Stimulated activated CD8-positive, alpha-beta memory T cell treated with anti-CD3 and anti-CD28 coated beads, Interleukin-7, amount 100 ng/mL, for 24 hours (primary cell): ENCODE results near the gene BCL6.

Source experiments
- DNase-seq: peaks from one replicate; pipeline ENCODE4 v3.0.0-alpha.2; 2020; ENCODE audit warnings: low read depth

The BCL6 gene

GRCh38 chr3:187738331-187739093 lies 6.8 kb downstream of the BCL6 start:
- no peak for DNase-seq

GRCh38 chr3:187738071-187738330 lies 7.3 kb downstream of the BCL6 start:
- no peak for DNase-seq

GRCh38 chr3:187737368-187738070 lies 7.7 kb downstream of the BCL6 start:
- no peak for DNase-seq

- DNase-seq = no peak
Measured at GRCh38 chr3:187737006-187737367, 8.3 kb downstream of the BCL6 start.

- DNase-seq = no peak
Measured at GRCh38 chr3:187736418-187736871, 8.8 kb downstream of the BCL6 start.

- no peak for DNase-seq
Measured at GRCh38 chr3:187735837-187736236, 9.4 kb downstream of the BCL6 start.

GRCh38 chr3:187735383-187735782 lies 9.9 kb downstream of the BCL6 start:
- no peak for DNase-seq

GRCh38 chr3:187734841-187735240 lies 10.4 kb downstream of the BCL6 start:
- DNase-seq = no peak

GRCh38 chr3:187733371-187733770 lies 11.9 kb downstream of the BCL6 start:
- no peak for DNase-seq

GRCh38 chr3:187729598-187729997 lies 15.7 kb downstream of the BCL6 start:
- DNase-seq = no peak

GRCh38 chr3:187728940-187729583 lies 16.2 kb downstream of the BCL6 start:
- DNase-seq = no peak

GRCh38 chr3:187728248-187728647 lies 17.0 kb downstream of the BCL6 start:
- DNase-seq = no peak

GRCh38 chr3:187726564-187726963 lies 18.7 kb downstream of the BCL6 start:
- DNase-seq = no peak

GRCh38 chr3:187725653-187726370 lies 19.5 kb downstream of the BCL6 start:
- no peak for DNase-seq

GRCh38 chr3:187725224-187725623 lies 20.0 kb downstream of the BCL6 start:
- no peak for DNase-seq

GRCh38 chr3:187722206-187722612 lies 23.1 kb downstream of the BCL6 start:
- DNase-seq = no peak

GRCh38 chr3:187721055-187721454 lies 24.2 kb downstream of the BCL6 start:
- DNase-seq = no peak

- no peak for DNase-seq
Measured at GRCh38 chr3:187720337-187720670, 25.0 kb downstream of the BCL6 start.

GRCh38 chr3:187719628-187720336 lies 25.5 kb downstream of the BCL6 start:
- no peak for DNase-seq

GRCh38 chr3:187718802-187719201 lies 26.5 kb downstream of the BCL6 start:
- DNase-seq = no peak

GRCh38 chr3:187717572-187717971 lies 27.7 kb downstream of the BCL6 start:
- no peak for DNase-seq

GRCh38 chr3:187714404-187714979 lies 30.8 kb downstream of the BCL6 start:
- peak; percentile 49 for DNase-seq
